ENCODE measurements around the gene ARHGEF37.
"Not testable (repeated sequence)": the region's sequence is repeated elsewhere in the genome, so short reads cannot be mapped to it uniquely, and the experiment has no call there.

Gene ARHGEF37

GRCh38 chr5:149654883-149655505 lies 73.7 kb downstream of the ARHGEF37 start:
- no peak for DNase-seq
- in situ Hi-C loops (cut with HindIII; ENCODE audit: low pct_ligation_motif_present, low pct_unique_long_range_greater_than_20kb, low sequenced_read_pairs), result no loop called here

- DNase-seq, result peak; percentile 47
- in situ Hi-C loops (cut with HindIII; ENCODE audit: low pct_ligation_motif_present, low pct_unique_long_range_greater_than_20kb, low sequenced_read_pairs), result no loop called here
Measured at GRCh38 chr5:149656576-149657182, 75.4 kb downstream of the ARHGEF37 start.

- in situ Hi-C loops (cut with HindIII; ENCODE audit: low pct_ligation_motif_present, low pct_unique_long_range_greater_than_20kb, low sequenced_read_pairs), result no loop called here
- DNase-seq, result no peak
Measured at GRCh38 chr5:149657324-149657723, 76.0 kb downstream of the ARHGEF37 start.

GRCh38 chr5:149658299-149658698 lies 77.0 kb downstream of the ARHGEF37 start:
- in situ Hi-C loops (cut with HindIII; ENCODE audit: low pct_ligation_motif_present, low pct_unique_long_range_greater_than_20kb, low sequenced_read_pairs), result no loop called here
- no peak for DNase-seq

DNA sequence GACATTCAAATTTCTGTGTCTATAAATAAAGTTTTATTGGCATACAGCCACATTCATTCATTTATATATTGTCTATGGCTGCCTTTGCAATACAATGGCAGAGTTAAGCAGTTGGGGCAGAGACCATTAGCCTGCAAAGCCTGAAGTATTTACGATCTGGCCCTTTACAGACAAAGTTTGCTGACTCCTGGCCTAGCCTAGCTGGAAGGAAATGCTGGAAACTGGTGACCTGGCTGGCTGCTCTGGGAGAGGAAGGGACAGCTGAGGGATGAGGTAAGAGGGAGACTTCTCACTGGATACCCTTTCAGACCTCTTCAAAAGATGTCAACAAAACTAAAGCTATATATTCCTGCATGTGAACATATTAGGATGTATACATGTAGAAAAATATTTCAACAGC lies 82.8 kb downstream of the ARHGEF37 start:
- in situ Hi-C loops (cut with HindIII; ENCODE audit: low pct_ligation_motif_present, low pct_unique_long_range_greater_than_20kb, low sequenced_read_pairs), result no loop called here

DNA sequence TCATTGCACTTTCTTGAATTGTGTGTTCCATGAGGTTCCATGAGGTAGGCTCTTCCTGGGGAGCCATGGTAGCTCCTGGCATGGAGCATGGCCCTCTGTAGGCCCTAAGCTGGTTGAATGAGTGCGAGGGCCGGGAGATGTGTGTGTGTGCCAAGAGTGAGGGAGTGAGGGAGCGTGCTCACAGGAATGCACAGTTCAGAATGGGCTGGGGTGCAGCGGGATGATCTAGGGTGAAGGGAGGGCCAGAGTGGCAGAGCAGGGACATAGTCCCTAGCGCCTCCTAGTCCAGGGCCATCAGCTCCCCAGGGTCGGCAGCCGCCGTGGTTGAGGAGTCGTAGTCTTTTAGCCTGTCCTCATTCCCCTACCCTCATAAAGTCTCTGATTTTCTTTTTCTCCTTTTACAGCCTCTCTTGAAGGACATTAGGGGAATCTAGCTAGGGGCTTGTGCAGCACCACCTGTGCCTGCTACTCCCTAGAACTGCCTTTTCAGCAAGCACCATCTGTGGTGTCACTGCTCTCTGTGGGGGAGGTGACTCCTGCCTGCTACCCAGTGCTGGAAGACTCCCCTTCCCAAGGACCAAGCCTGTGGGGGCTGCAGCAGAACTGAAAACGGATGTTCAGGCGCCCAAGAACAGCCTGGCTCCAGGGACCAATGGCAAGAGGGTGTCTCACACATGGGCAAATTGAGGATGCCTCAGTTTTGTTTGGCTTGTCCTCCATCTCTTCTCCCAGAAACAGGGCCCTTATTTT lies 83.5 kb downstream of the ARHGEF37 start:
- in situ Hi-C loops (cut with HindIII; ENCODE audit: low pct_ligation_motif_present, low pct_unique_long_range_greater_than_20kb, low sequenced_read_pairs), result no loop called here

More for the DNA sequence above, 82.8 kb downstream of the ARHGEF37 start:
- DNase-seq, result no peak

GRCh38 chr5:149665416-149666175 lies 84.3 kb downstream of the ARHGEF37 start:
- DNase-seq, result no peak
- in situ Hi-C loops (cut with HindIII; ENCODE audit: low pct_ligation_motif_present, low pct_unique_long_range_greater_than_20kb, low sequenced_read_pairs), result no loop called here

More for the DNA sequence above, 83.5 kb downstream of the ARHGEF37 start:
- no peak for DNase-seq

DNA sequence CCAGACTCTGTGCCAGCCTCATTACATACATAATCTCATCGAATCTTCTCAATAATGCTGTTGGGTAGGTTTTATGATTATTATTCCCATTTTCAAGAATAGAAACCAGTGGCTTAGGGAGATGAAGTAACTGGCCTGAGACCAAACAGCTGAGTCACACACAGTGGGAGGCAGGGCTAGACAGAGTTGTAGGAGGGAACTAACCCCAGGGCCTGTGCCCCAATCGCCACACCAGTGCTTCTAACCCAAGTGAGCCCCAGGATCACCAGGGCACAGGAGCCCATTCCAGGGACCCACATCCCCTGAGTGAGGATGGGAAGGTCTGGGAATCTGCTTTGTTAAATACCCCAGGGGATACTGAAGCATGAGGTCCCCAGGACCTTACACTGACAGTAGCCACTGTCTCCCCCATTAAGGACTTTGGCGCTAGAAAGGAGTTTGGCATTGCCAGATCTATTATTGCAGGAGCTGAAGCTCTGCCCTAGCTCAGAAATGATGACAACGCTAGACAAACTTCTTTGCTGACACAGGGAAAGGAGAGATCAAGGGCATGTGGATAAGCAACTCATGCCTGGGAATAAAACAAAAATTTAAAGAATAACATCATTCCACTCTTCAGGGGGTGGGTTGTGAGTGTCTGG lies 85.0 kb downstream of the ARHGEF37 start:
- peak; percentile 4 for DNase-seq
- in situ Hi-C loops (cut with HindIII; ENCODE audit: low pct_ligation_motif_present, low pct_unique_long_range_greater_than_20kb, low sequenced_read_pairs), result no loop called here

DNA sequence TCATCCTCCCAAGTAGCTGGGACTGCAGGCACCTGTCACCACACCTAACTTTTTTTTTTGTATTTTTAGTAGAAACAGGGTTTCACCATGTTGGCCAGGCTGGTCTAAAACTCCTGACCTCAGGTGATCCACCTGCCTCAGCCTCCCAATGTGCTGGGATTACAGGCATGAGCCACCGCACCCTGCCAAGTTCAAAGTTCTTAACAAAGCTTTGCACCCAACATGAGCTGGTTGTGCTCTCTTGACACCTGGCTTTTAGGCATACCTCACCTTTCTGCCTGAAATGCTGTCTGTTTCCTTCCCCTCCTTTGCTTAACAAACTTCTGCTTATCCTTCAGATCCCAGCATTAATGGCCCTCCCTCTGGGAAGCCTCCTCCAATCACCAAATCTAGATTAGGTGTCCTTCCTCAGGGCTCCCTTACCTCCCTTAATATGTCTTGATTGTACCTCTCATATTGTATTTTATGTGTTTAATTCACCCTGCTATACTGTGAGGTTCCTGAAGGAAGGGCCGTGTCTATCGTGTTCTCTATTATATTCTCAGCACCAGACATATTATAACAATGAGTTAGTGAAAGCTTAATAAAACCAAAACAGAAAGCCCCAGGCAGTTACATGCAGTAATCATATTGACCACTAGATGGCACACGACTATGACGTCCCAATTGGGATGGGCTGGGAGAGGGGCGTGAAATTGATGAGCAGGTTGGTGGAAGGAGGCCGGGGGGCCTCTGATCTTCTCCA lies 86.0 kb downstream of the ARHGEF37 start:
- in situ Hi-C loops (cut with HindIII; ENCODE audit: low pct_ligation_motif_present, low pct_unique_long_range_greater_than_20kb, low sequenced_read_pairs), result no loop called here

GRCh38 chr5:149667829-149668330 lies 86.6 kb downstream of the ARHGEF37 start:
- in situ Hi-C loops (cut with HindIII; ENCODE audit: low pct_ligation_motif_present, low pct_unique_long_range_greater_than_20kb, low sequenced_read_pairs), result no loop called here
- DNase-seq, result no peak

More for the DNA sequence above, 86.0 kb downstream of the ARHGEF37 start:
- peak; percentile 33 for DNase-seq

DNA sequence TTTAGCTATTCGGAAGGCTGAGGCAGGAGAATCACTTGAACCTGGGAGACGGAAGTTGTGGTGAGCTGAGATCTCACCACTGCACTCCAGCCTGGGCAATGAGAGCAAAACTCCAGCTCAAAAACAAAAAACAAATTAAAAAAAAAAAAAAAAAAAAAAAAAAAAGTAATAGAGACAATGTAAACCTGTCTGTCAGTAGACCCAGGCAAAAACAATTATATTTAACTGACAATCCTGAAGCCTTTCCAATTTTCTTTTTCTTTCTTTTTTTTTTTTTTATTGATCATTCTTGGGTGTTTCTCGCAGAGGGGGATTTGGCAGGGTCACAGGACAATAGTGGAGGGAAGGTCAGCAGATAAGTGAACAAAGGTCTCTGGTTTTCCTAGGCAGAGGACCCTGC lies 88.0 kb downstream of the ARHGEF37 start:
- DNase-seq; in situ Hi-C loops (cut with HindIII; ENCODE audit: low pct_ligation_motif_present, low pct_unique_long_range_greater_than_20kb, low sequenced_read_pairs): not testable (repeated sequence)

- in situ Hi-C loops (cut with HindIII; ENCODE audit: low pct_ligation_motif_present, low pct_unique_long_range_greater_than_20kb, low sequenced_read_pairs), result no loop called here
- no peak for DNase-seq
Measured at GRCh38 chr5:149671544-149671943, 90.2 kb downstream of the ARHGEF37 start.

- DNase-seq, result no peak
- in situ Hi-C loops (cut with HindIII; ENCODE audit: low pct_ligation_motif_present, low pct_unique_long_range_greater_than_20kb, low sequenced_read_pairs), result no loop called here
Measured at GRCh38 chr5:149672701-149673476, 91.6 kb downstream of the ARHGEF37 start.

DNA sequence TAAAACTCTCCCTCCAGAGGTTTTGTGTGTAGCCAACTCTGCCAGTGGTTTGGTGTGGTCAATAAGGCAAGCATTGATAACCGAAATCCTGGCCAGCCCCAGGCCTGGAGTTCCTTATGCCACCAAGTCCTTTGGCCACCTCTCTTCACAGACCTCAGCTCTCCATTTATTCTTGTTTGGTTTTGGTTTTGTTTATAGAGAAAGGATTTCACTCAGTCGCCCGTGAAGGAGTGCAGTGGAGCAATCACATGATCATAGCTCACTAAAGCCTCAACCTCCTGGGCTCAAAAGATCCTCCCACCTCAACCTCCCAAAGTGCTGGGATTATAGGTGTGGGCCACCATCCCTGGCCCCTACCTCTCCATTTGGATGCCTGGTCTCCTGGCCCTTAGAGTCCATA lies 93.4 kb downstream of the ARHGEF37 start:
- no peak for DNase-seq
- in situ Hi-C loops (cut with HindIII; ENCODE audit: low pct_ligation_motif_present, low pct_unique_long_range_greater_than_20kb, low sequenced_read_pairs), result no loop called here

DNA sequence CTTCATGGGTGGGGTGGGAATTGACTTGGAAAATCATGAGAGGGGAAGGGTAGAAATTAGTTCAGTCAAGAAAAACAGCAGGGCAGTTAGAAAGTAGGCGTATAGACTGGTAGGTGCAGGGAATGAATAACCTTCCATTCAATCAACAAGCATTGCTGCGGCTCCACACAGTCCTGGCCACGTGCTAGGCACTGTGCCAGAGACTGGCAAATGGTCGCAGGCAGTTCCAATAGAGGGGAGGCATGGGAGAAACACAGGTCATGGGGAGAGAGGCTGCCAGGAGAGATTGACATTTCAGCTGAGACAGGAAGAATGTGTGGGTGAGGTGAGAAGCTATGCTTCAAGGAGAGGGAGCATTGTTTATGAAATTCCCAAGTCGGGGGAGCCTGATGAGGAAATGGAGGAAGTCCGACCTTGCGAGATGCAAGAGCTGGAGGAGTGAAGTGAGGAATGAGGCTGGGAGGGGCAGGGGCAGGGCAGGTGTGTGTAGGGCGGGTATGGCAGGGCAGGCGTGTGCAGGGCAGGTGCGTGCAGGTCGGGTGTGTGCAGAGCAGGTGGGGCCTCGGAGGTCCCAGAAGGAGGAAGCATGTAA lies 94.4 kb downstream of the ARHGEF37 start:
- no peak for DNase-seq
- in situ Hi-C loops (cut with HindIII; ENCODE audit: low pct_ligation_motif_present, low pct_unique_long_range_greater_than_20kb, low sequenced_read_pairs), result no loop called here

GRCh38 chr5:149677731-149678130 lies 96.4 kb downstream of the ARHGEF37 start:
- in situ Hi-C loops (cut with HindIII; ENCODE audit: low pct_ligation_motif_present, low pct_unique_long_range_greater_than_20kb, low sequenced_read_pairs), result no loop called here

More at GRCh38 chr5:149677731-149678130, 96.4 kb downstream of the ARHGEF37 start:
- DNase-seq, result no peak

Data from ACHN (cell line).